ENCODE results near the gene RPL3. TPM values are rescaled to one million over a fixed set of nuclear protein-coding genes. Genes with fewer than 3 reads are reported as not detected.

The RPL3 gene
- total RNA-seq, 4 donors from 2014 or later, result 1,543 to 2,117 (median 1,973) TPM

- TF ChIP-seq, protein P1, sequence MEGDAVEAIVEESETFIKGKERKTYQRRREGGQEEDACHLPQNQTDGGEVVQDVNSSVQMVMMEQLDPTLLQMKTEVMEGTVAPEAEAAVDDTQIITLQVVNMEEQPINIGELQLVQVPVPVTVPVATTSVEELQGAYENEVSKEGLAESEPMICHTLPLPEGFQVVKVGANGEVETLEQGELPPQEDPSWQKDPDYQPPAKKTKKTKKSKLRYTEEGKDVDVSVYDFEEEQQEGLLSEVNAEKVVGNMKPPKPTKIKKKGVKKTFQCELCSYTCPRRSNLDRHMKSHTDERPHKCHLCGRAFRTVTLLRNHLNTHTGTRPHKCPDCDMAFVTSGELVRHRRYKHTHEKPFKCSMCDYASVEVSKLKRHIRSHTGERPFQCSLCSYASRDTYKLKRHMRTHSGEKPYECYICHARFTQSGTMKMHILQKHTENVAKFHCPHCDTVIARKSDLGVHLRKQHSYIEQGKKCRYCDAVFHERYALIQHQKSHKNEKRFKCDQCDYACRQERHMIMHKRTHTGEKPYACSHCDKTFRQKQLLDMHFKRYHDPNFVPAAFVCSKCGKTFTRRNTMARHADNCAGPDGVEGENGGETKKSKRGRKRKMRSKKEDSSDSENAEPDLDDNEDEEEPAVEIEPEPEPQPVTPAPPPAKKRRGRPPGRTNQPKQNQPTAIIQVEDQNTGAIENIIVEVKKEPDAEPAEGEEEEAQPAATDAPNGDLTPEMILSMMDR (IDR thresholded peaks at IDR 0.05), result no peak
- DNase-seq (ENCODE audit: low spot score), result no peak
- no peak for ATAC-seq (ENCODE audit: low FRiP score)
These were observed 44.5 kb upstream of the RPL3 start for GRCh38 chr22:39363751-39364515.

GRCh38 chr22:39362932-39363331 is 43.5 kb upstream of the RPL3 start:
- TF ChIP-seq, protein P1 (IDR thresholded peaks at IDR 0.05), result no peak
- DNase-seq (ENCODE audit: low spot score) (no peak), ATAC-seq (ENCODE audit: low FRiP score) (no peak)

- DNase-seq (ENCODE audit: low spot score) (no peak), ATAC-seq (ENCODE audit: low FRiP score) (no peak)
- TF ChIP-seq, protein P1 (IDR thresholded peaks at IDR 0.05), result no peak
These were observed 42.8 kb upstream of the RPL3 start for GRCh38 chr22:39362271-39362670.

- ATAC-seq (ENCODE audit: low FRiP score) (no peak), DNase-seq (ENCODE audit: low spot score) (no peak)
- TF ChIP-seq, protein P1 (IDR thresholded peaks at IDR 0.05), result no peak
These were observed 42.1 kb upstream of the RPL3 start for GRCh38 chr22:39361496-39361895.

GRCh38 chr22:39360674-39361413 is 41.4 kb upstream of the RPL3 start:
- DNase-seq (ENCODE audit: low spot score), result no peak

DNA sequence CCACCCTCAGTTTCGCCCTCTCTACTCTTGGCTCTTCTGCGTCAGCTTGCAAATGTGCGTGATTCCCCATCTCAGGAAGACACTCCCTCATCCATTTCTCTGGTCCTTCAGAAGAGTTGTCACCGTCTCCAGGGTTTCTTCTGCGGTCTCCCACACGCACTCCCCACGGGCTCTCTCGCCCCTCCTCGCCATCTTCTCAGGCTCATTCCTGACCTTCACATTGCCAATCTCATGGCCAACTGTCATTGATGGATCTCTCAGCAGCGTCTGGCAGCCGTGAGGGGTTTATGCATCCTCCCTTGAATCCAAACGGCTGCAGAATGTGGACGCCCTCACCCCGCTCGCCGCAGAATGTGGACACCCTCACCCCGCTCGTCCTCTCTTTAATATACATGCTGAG is 40.8 kb upstream of the RPL3 start:
- DNase-seq (ENCODE audit: low spot score), result no peak
- no peak for ATAC-seq (ENCODE audit: low FRiP score)
- TF ChIP-seq, protein P1 (IDR thresholded peaks at IDR 0.05), result no peak

More at GRCh38 chr22:39360674-39361413, 41.4 kb upstream of the RPL3 start:
- TF ChIP-seq, protein P1 (IDR thresholded peaks at IDR 0.05), result no peak
- no peak for ATAC-seq (ENCODE audit: low FRiP score)
